ENCODE measurements around the gene RAB11FIP4.
"Not testable (repeated sequence)": the region's sequence is repeated elsewhere in the genome, so short reads cannot be mapped to it uniquely, and the experiment has no call there.

The RAB11FIP4 gene

DNA sequence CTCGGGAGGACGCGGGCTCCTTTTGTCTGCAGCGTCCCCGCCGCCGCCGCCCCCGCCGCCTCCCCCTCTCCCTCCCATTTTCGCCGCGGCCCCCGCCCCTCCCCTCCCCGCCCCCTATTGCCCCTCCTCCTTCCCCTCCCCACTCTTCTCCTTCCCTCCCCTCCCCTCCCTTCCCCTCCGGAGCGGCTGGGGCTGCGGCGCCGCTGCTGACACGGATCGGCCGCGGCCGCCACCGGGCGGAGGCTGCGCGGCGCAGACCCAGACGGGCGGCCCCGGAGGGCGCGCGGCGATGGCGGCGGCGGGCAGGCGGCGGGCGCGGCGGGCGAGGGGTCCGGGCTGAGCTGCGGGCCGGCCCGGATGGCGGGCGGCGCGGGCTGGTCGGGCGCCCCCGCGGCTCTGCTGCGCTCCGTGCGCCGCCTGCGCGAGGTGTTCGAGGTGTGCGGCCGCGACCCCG lies at the start of gene RAB11FIP4:
TSS of gene RAB11FIP4 (plus strand) at position 180 of the 454 bp plus-strand sequence. CDS start at position 358, 178 bp downstream.
- no peak for DNase-seq

- DNase-seq: not testable (repeated sequence)
Observed at GRCh38 chr17:31345191-31345747, 46.2 kb upstream of the RAB11FIP4 start.

- DNase-seq: no peak
Observed at GRCh38 chr17:31349454-31349853, 42.0 kb upstream of the RAB11FIP4 start.

DNA sequence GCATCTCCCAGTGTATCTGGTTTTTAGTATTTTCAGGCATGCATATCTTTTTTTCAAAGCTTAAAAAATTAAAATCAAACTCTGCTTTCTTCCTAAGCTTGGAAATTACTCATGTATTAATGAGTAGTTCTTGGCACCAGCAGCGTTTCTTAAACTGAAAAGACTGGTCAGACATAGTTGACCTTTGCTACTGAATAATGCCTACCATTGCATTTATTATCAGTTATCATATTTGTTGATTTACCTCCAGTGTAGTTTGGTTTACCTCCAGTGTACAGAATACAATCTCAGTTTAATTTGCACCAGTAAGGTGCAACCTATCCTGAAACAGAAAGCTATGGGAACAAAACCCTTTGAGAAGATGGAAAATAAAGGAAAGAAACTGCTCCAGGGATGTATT lies 35.5 kb upstream of the RAB11FIP4 start:
- no peak for DNase-seq

- DNase-seq: no peak
Observed at GRCh38 chr17:31357091-31357490, 34.4 kb upstream of the RAB11FIP4 start.

GRCh38 chr17:31357839-31358394 lies 33.6 kb upstream of the RAB11FIP4 start:
- DNase-seq: no peak

DNA sequence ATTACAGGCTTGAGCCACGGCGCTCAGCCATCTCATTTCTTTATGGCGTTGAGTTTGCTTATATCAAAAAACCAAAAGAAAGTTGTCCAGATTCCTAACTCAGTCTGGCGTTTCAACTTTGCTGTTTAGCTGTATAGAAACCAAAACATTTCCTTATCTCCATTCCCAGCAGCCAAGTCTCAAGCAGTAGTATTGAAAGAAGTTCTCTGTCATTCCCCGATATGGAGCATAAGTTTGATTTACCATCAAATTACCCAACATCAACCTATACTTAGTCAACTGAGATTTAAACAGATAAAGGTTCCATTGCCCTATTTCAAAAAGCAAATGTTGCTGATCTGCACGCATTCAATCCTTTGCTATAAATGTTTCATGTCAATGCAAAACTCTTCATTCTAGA lies 27.5 kb upstream of the RAB11FIP4 start:
- DNase-seq: no peak

GRCh38 chr17:31366088-31366487 lies 25.4 kb upstream of the RAB11FIP4 start:
- DNase-seq: no peak

- DNase-seq: no peak
Observed at GRCh38 chr17:31369266-31369665, 22.2 kb upstream of the RAB11FIP4 start.

GRCh38 chr17:31371511-31372097 lies 19.9 kb upstream of the RAB11FIP4 start:
- no peak for DNase-seq

- DNase-seq: no peak
Observed at GRCh38 chr17:31373150-31374093, 18.1 kb upstream of the RAB11FIP4 start.

- DNase-seq: no peak
Observed at GRCh38 chr17:31374094-31374447, 17.4 kb upstream of the RAB11FIP4 start.

GRCh38 chr17:31374503-31374902 lies 17.0 kb upstream of the RAB11FIP4 start:
- no peak for DNase-seq

- DNase-seq: no peak
Observed at GRCh38 chr17:31378638-31379037, 12.8 kb upstream of the RAB11FIP4 start.

DNA sequence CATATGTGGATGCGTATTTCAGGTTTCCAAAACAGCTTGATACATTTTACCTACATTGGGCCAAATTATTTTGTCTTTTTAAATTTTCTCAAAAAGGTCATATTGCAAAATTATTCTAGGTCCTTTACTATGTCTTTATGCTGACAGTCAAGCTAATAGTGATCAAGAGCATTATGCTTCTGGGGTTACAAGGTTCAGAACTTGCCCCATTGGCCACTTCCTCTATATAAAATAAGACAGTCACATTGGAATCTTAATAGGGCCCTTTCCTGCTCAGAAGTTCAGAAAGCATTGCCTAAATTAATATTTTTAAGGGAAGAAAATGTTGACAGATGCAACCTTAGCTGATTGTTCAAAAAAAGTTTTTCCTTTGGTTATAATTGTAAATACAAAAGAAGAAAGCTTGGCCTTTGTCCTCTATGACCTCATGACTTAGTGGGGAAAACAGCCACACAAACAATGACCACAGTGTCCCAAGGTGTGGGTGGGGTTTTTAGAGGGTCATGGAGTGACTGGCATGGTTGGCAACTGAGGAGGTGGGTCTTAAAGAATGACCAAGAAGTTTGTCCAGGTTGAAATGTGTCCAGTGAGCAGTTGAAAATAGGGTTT lies 11.8 kb upstream of the RAB11FIP4 start:
- no peak for DNase-seq

- no peak for DNase-seq
Observed at GRCh38 chr17:31381165-31381668, 10.3 kb upstream of the RAB11FIP4 start.

- DNase-seq: not testable (repeated sequence)
Observed at GRCh38 chr17:31382668-31383275, 8.7 kb upstream of the RAB11FIP4 start.

- DNase-seq: not testable (repeated sequence)
Observed at GRCh38 chr17:31383488-31383887, 8.0 kb upstream of the RAB11FIP4 start.

DNA sequence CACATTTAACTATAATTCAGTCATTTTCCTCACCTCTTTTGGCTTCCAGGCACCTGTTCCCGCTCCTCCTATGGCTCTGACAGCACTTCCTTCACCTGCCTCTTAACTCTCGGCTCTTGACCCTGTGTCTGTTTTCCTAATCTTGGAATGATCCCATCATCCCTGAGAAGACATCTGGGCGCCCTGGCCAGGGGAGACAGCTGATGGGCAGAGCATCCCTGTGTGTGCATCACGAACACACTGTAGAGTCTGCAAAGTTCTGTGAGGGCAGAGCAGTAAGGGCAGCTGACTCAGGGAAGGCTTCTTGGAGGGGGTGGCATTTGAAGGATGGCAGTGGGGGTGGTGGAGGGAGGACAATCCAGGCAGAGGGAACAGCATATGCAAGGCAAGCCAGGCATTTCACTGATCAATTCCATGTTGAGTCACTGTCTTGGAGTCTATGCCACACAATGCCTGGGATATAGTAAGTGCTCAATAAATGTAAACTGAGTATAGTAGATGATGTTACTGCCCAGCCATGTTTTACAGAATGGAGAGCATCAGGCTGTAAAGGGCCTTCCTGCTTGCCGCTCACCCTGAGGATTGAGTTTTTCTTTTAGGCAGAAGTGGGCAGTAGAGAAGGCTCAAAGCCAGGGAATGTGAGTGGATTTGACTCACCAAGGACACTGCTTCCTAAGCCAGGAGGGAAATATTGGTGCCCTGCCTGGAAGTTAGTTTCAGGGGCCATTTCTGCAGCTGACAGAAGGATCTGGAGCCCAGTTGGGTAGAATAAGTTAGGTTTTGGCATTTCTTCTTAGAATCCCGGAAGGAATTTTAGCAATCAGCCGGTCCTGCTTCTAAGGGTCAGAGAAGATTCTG lies 5.8 kb upstream of the RAB11FIP4 start:
- DNase-seq: no peak

DNA sequence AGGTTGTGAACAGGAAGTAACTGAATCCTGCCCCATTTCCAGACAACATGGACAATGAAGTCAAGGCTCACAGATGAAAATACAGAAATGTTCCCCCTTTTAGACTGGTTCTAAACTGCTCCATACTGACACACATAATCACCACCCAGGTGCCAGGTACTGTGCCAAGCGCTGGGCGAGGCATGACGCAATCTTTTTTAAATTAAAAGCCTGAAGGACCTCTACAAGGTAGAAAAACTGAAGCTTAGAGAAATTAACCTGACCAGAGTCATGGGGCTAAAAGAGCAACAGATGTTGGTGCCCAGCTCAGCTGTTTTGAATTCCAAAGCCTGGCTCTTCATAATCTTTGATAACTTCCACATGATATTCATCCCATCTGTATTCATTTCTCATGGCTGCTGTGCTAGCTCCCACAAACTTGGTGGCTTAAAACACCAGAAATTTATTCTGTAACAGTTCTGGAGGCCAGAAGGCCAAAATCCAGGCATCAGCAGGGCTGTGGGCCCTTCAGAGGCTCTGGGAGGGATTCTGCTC lies 4.9 kb upstream of the RAB11FIP4 start:
- DNase-seq: no peak

GRCh38 chr17:31387438-31387837 lies 4.0 kb upstream of the RAB11FIP4 start:
- no peak for DNase-seq
